OCI-LY3 (cell line): ENCODE data around the gene GGT1.

Experiments
- EZH2phosphoT487 ChIP-seq: fragments of 200-600 bp; shearing (Covaris generic); IDR thresholded peaks from 2 replicates; pipeline ENCODE4 v1.6.1; 2018; ENCODE audit warnings: antibody characterized with exemption, mixed run types, low read depth
- TF ChIP-seq, protein P1 (sequence below): fragments of 200-600, 300-600 bp; sonication (generic); IDR thresholded peaks from 2 replicates; pipeline ENCODE4 v1.5.1; 2014; ENCODE audit warnings: antibody characterized with exemption, low read length, low read depth

DNA sequence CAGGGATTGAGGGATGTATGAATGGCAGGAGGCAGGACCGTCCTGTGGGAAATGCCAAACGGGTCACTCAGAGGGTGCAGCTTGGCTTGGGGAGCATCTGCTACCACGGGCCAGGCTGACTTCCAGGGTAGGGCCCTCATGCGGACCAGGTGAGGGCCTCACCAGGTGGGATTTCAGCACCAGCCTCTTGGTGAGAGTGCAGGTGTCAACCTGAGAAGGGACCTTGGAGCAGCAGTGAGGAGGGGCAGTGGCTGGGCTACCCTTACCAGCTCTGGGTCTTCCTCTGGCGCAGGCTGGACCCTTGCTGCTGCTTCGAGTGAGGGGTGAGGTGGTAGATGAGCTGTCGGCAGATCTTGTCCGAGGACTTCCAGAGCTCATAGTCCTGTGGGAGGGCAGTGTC, 15.0 kb upstream of the GGT1 start:
- TF ChIP-seq, protein P1, sequence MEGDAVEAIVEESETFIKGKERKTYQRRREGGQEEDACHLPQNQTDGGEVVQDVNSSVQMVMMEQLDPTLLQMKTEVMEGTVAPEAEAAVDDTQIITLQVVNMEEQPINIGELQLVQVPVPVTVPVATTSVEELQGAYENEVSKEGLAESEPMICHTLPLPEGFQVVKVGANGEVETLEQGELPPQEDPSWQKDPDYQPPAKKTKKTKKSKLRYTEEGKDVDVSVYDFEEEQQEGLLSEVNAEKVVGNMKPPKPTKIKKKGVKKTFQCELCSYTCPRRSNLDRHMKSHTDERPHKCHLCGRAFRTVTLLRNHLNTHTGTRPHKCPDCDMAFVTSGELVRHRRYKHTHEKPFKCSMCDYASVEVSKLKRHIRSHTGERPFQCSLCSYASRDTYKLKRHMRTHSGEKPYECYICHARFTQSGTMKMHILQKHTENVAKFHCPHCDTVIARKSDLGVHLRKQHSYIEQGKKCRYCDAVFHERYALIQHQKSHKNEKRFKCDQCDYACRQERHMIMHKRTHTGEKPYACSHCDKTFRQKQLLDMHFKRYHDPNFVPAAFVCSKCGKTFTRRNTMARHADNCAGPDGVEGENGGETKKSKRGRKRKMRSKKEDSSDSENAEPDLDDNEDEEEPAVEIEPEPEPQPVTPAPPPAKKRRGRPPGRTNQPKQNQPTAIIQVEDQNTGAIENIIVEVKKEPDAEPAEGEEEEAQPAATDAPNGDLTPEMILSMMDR = no peak
- TF ChIP-seq EZH2phosphoT487 = no peak
